Measurements from ENCODE around the gene ATOX1.

Gene ATOX1

DNA sequence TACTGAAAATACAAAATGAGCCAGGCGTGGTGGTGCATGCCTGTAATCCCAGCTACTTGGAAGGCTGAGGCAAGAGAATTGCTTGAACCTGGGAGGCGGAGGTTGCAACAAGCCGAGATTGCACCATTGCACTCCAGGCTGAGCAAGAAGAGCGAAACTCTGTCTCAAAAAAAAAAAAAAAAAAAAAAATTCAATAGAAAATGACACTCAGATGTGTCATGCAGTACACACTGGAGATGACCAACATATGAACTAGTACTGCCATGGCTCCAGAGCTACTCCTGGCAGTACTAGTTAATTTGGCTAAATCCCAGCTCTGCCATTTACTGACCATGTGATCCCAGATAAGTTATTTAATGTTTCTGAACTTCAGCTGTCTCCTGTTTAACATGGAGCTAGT, 7.3 kb downstream of the ATOX1 start:
- Mint-ChIP-seq H3K4me3 (no peak overlapping the region), H3K9me3 (no peaks in the 10 kb centered on the region), H3K4me1 (peaks cover 15% of the 10 kb centered on the region), H3K27ac (no peak overlapping the region), H3K27me3 (no peaks in the 10 kb centered on the region), H3K36me3 (peaks cover 6% of the 10 kb centered on the region)
- DNase-seq (ENCODE audit: low spot score in 2 of 2) = no peak
- ATAC-seq (ENCODE audit: low read depth) = no peak

DNA sequence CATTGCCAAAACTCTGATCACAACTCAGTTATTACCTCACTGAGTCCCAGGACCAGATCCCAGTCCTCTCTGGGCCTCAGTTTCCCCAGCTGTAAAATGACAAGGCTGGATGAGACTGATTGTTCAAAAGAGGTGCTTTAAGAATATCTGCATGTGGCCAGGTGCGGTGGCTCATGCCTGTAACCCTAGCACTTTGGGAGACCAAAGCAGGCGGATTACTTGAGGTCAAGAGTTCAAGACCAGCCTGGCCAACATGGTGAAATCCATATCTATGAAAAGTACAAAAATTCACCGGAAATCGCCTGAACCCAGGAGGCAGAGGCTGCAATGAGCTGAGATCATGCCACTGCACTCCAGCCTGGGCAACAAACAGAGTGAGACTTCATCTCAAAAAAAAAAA, 8.3 kb downstream of the ATOX1 start:
- Mint-ChIP-seq H3K36me3 (peaks cover 6% of the 10 kb centered on the region), H3K9me3 (no peaks in the 10 kb centered on the region), H3K4me1 (peaks cover 17% of the 10 kb centered on the region), H3K27me3 (no peaks in the 10 kb centered on the region), H3K27ac (peak overlapping the region; percentile 94), H3K4me3 (no peak overlapping the region)
- no peak for DNase-seq (ENCODE audit: low spot score in 2 of 2)
- ATAC-seq (ENCODE audit: low read depth) = no peak

DNA sequence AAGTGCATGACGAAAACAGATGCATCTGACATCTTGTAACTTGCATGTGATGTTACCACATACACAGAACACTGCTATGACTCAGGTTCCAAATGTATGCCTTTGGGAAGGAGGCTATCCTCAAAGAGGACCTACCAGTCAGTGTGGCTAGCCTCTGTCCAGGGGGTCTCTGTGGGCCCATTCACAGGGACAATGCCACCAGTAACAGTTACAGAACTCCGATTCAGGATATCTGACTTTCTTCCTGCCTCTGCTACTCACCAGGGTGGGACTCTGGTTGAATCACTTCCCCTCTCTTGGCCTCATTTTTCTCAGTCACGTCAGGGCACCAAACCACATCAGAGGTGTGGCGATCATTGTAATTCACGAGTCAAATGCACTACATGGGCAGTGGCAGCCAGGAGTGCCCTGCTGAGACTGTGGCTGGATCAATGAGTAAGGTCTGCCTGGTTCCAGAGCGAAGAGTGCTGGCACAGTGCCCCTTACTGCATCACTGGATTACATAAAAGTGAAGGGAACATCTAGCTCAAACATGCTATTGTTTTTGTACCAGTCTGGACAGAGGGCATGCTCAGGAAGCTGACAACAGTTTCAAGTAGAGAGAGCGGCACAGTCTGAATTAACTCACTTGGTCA, 13.2 kb downstream of the ATOX1 start:
- Mint-ChIP-seq H3K27ac (peak overlapping the region; percentile 94), H3K9me3 (no peaks in the 10 kb centered on the region), H3K36me3 (peaks cover 8% of the 10 kb centered on the region), H3K4me3 (peak overlapping the region; percentile 3), H3K27me3 (no peaks in the 10 kb centered on the region), H3K4me1 (peaks cover 25% of the 10 kb centered on the region)
- DNase-seq (ENCODE audit: low spot score in 2 of 2) (no peak), ATAC-seq (ENCODE audit: low read depth) (peak; percentile 58)

DNA sequence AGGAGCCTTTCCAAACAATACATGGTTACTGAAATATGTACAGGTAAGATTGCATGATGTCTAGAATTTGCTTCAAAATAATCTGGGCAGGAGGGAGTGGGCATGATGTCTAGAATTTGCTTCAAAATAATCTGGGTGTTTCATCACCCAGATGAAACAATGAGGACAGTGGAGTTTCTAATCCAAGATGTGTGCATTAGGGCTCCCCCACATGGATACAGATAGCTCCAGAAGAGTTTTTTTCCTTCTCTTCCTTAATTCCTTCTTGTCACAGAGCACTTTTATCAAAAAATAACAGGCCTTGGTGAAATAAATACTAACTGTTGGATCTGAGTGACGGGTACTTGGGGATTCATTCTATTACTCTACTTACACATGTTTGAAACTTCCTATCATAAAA, 14.9 kb downstream of the ATOX1 start:
- no peak for ATAC-seq (ENCODE audit: low read depth)

DNA sequence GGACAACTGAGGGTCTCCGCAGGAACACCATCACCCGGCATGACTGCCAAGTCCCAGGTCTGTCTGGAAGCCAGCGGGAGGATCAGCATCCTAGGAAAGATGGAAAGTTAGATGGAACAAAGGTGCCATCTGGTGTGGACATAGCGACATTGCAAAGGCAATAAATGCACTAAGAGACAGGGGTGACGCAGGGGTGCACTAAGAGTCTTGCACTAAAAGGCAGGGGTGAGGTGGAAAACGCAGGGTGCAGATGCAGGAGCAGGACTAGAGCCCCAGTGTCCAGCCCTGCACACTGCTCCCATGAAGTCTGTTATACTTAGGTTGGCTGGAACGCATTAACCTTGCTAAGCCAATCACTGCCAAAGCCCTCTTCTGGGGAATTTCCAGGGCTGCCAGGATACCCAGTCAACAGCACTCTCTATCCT, 15.5 kb downstream of the ATOX1 start:
- Mint-ChIP-seq H3K9me3 (no peaks in the 10 kb centered on the region), H3K4me1 (peaks cover 26% of the 10 kb centered on the region), H3K36me3 (peaks cover 10% of the 10 kb centered on the region), H3K4me3 (no peak overlapping the region), H3K27me3 (no peaks in the 10 kb centered on the region), H3K27ac (peak overlapping the region; percentile 55)
- DNase-seq (ENCODE audit: low spot score in 2 of 2) (no peak), ATAC-seq (ENCODE audit: low read depth) (no peak)

More for the DNA sequence above, 14.9 kb downstream of the ATOX1 start:
- Mint-ChIP-seq H3K4me1 (peaks cover 26% of the 10 kb centered on the region), H3K27ac (peak overlapping the region; percentile 8), H3K36me3 (peaks cover 10% of the 10 kb centered on the region), H3K27me3 (no peaks in the 10 kb centered on the region), H3K4me3 (no peak overlapping the region), H3K9me3 (no peaks in the 10 kb centered on the region)
- DNase-seq (ENCODE audit: low spot score in 2 of 2) = no peak

DNA sequence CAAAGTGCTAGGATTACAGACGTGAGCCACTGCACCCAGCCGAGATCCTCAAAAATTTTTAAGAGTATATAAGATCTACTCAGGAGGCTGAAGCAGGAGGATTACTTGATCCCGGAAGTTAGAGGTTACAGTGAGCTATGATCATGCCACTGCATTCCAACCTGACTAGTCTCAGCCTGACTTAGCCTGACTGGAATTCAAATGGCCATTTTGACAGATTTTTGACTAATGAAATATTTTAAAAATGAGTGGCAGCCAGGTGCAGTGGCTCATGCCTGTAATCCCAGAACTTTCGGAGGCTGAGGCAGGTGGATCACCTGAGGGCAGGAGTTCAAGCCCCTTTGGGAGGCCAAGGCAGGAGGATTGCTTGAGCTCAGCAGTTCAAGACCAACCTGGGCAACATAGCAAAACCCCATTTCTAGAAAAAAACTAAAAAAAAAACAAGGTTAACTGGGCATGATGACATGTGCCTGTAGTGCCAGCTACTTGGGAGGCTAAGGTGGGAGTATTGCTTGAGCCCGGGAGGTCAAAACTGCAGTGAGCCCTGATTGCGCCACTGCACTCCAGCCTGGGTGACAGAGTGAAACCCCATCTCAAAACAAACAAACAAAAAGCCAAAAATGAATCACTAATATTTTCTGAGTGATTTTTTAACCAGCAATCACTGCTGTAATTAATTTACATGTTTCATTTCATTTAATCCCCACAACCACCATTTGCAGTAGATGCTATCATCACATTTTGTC, 16.6 kb downstream of the ATOX1 start:
- DNase-seq (ENCODE audit: low spot score in 2 of 2) = no peak
- peak overlapping the region; percentile 55 for H3K27ac Mint-ChIP-seq
- H3K4me3 Mint-ChIP-seq = no peak overlapping the region
- peaks cover 10% of the 10 kb centered on the region for H3K36me3 Mint-ChIP-seq
- H3K4me1 Mint-ChIP-seq = peaks cover 26% of the 10 kb centered on the region
- H3K9me3 Mint-ChIP-seq = no peaks in the 10 kb centered on the region
- no peaks in the 10 kb centered on the region for H3K27me3 Mint-ChIP-seq
- ATAC-seq (ENCODE audit: low read depth) = no peak

DNA sequence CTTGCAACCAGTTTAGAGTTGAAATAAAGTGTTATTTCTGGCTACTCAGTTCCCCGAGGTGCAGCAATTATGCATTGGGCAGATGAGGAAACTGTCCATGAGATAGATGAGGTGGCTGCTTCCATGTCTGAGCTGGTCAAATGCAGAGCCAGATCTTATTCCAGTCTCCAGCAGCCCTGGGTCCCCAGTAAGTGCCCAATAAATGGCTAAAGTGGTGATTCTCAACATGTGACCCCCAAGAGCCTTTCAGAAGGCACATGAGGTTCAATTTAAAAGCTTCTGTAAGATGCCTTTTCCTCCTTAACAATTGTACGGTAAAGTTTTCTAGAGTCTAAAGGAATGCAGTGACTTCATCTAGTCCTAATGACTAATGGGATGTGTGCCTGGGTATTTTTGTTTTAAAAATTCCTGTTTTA, 17.5 kb downstream of the ATOX1 start:
- Mint-ChIP-seq H3K4me3 (no peak overlapping the region), H3K4me1 (peaks cover 22% of the 10 kb centered on the region), H3K27ac (no peak overlapping the region), H3K27me3 (no peaks in the 10 kb centered on the region), H3K9me3 (no peaks in the 10 kb centered on the region), H3K36me3 (peaks cover 13% of the 10 kb centered on the region)
- DNase-seq (ENCODE audit: low spot score in 2 of 2) (no peak), ATAC-seq (ENCODE audit: low read depth) (no peak)

DNA sequence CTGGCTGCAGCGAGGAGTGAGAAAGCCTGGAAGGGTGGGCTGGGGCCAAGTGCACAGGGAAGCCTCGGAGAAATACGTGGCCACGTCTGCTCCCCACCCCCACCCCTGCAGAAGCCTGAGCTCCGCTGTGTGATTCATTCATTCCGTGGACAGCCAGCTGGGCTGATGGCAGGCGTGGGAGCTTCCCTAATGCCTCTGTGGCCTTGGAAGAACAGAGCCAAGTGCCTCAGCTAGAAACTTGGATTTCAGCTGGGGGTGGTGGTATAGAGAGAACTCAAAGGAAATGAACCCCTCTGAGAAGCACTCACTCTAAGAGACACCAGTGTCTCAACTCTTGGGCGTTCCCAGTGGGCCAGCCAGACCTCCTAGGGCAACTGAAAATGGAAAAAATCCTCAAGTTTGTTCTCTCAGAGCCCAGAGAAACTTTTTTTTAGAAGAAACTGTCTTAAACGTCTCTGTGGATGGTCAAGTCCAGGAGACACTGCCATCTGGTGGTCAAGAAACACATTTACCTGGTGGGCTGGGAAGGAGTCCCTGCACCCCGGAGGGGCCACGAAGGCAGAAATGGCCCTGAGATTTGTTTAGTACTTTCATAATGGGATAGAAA, 18.0 kb downstream of the ATOX1 start:
- DNase-seq (ENCODE audit: low spot score in 2 of 2) (peak; percentile 42 to 56), ATAC-seq (ENCODE audit: low read depth) (peak; percentile 74)
- Mint-ChIP-seq H3K27me3 (no peaks in the 10 kb centered on the region), H3K9me3 (no peaks in the 10 kb centered on the region), H3K36me3 (peaks cover 14% of the 10 kb centered on the region), H3K4me3 (peak overlapping the region; percentile 12), H3K27ac (no peak overlapping the region), H3K4me1 (peaks cover 19% of the 10 kb centered on the region)

DNA sequence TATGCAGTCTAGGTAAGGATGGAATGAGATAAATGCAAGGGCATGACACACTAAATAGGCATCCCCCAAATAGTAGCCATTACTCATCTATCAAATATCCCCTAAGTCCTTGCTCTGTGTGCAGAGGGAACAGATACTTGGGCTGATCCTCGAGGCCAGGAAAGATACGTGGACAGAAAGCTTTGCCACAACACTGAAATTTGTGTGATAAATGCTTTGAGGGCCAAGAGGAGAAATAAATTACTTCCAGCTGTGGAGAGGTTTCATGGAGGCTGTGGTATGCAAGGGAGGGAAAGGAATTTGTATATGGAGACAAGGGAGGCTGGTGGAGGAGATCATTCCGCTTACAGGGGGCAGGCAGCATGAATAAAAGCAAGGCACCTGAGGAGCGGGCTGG, 18.5 kb downstream of the ATOX1 start:
- H3K4me3 Mint-ChIP-seq = no peak overlapping the region
- H3K4me1 Mint-ChIP-seq = peaks cover 14% of the 10 kb centered on the region
- no peaks in the 10 kb centered on the region for H3K27me3 Mint-ChIP-seq
- H3K9me3 Mint-ChIP-seq = no peaks in the 10 kb centered on the region
- H3K27ac Mint-ChIP-seq = no peak overlapping the region
- DNase-seq (ENCODE audit: low spot score in 2 of 2) (no peak), ATAC-seq (ENCODE audit: low read depth) (no peak)
- H3K36me3 Mint-ChIP-seq = peaks cover 14% of the 10 kb centered on the region

DNA sequence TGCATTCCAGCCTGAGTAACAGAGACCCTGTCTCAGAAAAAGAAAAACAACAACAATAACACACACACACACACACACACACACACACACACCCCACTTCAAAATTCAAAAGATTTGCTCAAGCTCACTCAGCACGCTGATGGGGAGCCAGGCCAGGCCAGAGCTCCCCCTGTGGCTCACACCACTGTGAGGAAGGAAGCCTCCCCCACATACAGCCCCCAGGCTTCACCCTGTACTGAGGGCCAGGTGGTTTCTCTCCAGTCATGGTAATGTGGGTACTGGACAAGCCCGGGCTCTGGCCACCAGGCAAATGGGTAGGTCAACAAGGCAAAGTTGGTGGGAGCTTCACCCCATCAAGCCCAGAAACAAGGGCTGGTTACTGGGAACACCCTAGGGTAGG, 19.0 kb downstream of the ATOX1 start:
- ATAC-seq (ENCODE audit: low read depth) (no peak), DNase-seq (ENCODE audit: low spot score in 2 of 2) (no peak)
- Mint-ChIP-seq H3K4me3 (no peak overlapping the region), H3K36me3 (peaks cover 14% of the 10 kb centered on the region), H3K27ac (no peak overlapping the region), H3K4me1 (peaks cover 13% of the 10 kb centered on the region), H3K9me3 (no peaks in the 10 kb centered on the region), H3K27me3 (no peaks in the 10 kb centered on the region)

DNA sequence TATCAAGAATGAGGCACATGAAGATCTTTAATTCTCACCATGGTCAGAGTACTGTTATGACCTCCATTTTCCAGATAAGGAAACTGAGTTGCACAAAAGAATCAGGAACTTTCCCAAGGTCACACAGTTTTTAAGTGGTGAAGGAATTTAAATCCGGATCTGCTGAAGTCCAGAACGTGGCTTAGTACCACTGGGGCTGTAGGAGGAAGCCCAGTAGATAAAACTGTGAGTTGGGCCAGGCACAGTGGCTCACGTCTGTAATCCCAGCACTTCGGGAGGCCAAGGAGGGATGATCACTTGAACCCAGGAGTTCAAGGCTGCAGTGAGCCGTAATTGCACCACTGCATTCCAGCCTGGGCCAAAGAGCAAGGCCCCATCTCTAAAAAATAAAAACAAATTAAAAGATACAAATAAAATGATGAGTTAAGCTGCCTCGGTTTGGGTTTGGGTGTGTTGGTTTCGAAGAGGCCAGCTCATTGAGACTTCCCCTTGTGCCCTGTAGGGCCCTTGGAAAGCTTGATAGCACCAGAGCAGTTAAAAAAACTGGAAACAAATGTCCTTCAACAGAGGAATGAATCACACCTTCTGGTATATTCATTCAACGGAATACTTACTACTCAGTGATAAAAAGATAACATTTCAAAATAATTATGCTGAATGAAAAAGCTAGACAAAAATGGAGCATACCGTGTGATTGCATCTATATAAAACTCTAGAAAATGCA, 20.1 kb downstream of the ATOX1 start:
- no peaks in the 10 kb centered on the region for H3K27me3 Mint-ChIP-seq
- H3K4me1 Mint-ChIP-seq = peaks cover 13% of the 10 kb centered on the region
- DNase-seq (ENCODE audit: low spot score in 2 of 2) (no peak), ATAC-seq (ENCODE audit: low read depth) (no peak)
- no peak overlapping the region for H3K27ac Mint-ChIP-seq
- no peaks in the 10 kb centered on the region for H3K9me3 Mint-ChIP-seq
- no peak overlapping the region for H3K4me3 Mint-ChIP-seq
- peaks cover 16% of the 10 kb centered on the region for H3K36me3 Mint-ChIP-seq

DNA sequence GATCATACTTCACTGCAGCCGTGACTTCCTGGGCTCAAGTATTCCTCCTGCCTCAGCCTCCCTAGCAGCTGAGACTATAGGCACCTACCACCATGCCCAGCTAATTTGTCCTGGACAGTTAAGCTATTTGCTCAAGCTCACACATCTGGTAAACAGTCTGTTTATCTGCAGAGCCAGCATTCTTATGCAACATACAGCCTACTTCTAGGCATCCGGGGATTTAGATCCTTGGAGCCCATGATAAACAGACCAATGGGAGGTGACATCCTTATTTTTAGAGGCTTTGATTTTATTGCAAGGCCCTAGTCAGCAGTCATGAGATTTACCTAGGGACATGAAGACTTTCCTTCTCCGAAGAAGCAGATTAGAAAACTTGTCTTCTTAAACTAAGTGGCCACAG, 21.0 kb downstream of the ATOX1 start:
- no peaks in the 10 kb centered on the region for H3K9me3 Mint-ChIP-seq
- no peak for ATAC-seq (ENCODE audit: low read depth)
- DNase-seq (ENCODE audit: low spot score in 2 of 2) = no peak
- peaks cover 13% of the 10 kb centered on the region for H3K36me3 Mint-ChIP-seq
- H3K4me1 Mint-ChIP-seq = peaks cover 8% of the 10 kb centered on the region
- no peak overlapping the region for H3K4me3 Mint-ChIP-seq
- no peak overlapping the region for H3K27ac Mint-ChIP-seq
- no peaks in the 10 kb centered on the region for H3K27me3 Mint-ChIP-seq

DNA sequence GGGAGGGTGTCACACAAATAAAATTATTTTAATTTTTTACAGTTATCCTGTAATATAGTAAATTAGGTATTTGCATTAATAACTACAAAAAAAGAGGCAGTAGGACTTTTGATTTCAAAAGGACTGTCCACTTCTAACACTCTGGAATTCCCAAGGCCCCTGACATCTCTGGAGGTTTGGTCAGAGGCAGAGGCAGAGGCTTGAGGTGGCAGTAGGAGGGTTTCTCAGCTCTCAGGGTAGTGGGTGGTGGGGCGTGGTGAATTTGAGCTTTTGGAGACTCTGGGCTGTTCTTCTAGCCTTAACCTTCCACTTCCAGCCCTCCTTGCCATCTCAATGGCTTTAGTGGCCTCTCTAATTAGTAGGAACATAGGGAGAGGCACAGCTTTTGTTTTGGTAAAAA, 22.8 kb downstream of the ATOX1 start:
- ATAC-seq (ENCODE audit: low read depth) (no peak), DNase-seq (ENCODE audit: low spot score in 2 of 2) (no peak)
- H3K27ac Mint-ChIP-seq = no peak overlapping the region
- no peak overlapping the region for H3K4me3 Mint-ChIP-seq
- no peaks in the 10 kb centered on the region for H3K27me3 Mint-ChIP-seq
- no peaks in the 10 kb centered on the region for H3K9me3 Mint-ChIP-seq
- peaks cover 6% of the 10 kb centered on the region for H3K4me1 Mint-ChIP-seq
- peaks cover 15% of the 10 kb centered on the region for H3K36me3 Mint-ChIP-seq

DNA sequence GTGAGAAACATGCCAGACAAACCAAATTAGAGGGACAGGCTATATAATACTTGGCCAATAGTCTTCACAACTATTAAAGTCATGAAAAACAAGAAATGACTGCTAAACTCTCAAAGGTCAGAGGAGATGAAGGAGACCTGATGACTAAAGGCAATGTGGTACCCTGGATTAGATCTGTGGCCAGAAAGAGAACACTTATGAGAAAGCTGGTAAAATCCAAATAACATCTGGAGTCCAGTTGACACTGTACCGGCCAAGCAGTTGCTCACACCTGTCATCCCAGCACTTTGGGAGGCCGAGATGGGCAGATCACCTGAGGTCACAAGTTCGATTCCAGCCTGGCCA, 24.4 kb downstream of the ATOX1 start:
- Mint-ChIP-seq H3K27ac (no peak overlapping the region), H3K4me3 (no peak overlapping the region), H3K9me3 (peaks cover 3% of the 10 kb centered on the region), H3K4me1 (no peaks in the 10 kb centered on the region), H3K36me3 (peaks cover 22% of the 10 kb centered on the region), H3K27me3 (no peaks in the 10 kb centered on the region)
- ATAC-seq (ENCODE audit: low read depth) (no peak), DNase-seq (ENCODE audit: low spot score in 2 of 2) (no peak)
